ENCODE measurements around the gene SLAMF9.

SLAMF9 gene

DNA sequence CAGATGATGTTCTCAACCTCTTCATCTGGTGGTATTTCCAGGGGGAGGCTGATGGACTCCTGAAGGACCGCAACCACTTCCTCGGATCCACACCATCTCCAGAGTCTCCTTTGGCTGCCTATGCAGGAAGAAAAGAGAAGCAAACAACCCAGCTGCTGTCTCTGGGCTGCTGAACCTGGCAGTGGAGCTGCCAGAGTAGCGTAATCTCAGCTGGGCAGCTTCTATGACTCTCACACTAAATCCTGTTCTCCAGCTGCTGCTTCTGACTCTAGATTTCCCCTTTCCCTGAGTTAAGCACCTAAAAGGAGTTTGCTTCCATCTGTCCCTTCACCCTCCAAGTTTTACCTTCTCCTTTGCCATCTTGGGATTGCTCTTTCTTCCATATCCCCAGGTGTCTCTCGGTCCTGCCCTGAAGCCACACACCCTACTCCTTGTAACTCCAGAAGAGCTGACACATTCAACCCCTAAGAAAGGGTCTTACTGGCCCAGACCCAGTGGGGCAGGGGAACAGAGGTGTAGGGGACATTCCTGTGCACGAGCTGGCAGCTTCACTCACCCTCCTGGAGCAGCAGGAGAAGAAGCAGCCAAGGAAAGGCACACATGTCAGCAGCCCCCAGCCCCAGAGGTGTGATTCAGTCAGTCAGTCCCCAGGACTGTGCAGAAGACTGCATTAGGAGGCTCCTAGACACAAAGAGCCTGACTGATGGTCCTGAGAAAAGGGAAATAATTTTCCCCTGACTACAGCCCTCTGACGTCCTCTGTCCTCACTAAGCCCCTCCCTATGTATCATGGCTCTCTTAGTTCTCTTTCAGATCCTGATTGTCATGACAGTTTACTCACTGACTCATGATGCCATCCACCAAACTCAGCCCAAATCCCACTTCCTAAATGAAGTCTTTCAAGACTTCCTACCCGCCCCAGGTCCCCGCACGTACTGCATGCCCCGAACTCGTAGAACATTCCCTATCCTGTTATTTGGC lies at the start of gene SLAMF9:
SLAMF9 (minus strand) TSS at position 702 of the 980 bp plus-strand sequence; CDS start at position 602, 100 bp downstream.
- DNase-seq (ENCODE audit: low spot score): no peak

DNA sequence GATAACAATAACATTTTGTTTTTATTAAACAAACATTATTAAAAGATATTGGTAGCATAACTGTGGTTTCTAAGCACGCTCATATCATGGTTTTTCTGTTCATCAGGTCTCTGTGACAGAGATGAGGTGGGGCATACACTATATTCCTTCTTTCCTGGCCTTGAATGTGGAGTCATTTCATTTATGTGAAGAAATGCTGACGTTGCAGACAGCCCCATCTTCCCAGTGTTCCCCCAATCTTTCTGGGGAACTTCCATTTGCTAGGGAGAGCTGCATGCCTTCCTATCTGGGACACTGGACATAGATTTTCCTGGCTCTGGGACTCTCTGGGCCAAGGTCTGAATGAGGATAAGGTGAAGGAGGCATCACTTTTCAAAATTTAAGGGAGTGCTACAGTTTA lies 47.4 kb upstream of the SLAMF9 start:
- no peak for DNase-seq (ENCODE audit: low spot score)

DNA sequence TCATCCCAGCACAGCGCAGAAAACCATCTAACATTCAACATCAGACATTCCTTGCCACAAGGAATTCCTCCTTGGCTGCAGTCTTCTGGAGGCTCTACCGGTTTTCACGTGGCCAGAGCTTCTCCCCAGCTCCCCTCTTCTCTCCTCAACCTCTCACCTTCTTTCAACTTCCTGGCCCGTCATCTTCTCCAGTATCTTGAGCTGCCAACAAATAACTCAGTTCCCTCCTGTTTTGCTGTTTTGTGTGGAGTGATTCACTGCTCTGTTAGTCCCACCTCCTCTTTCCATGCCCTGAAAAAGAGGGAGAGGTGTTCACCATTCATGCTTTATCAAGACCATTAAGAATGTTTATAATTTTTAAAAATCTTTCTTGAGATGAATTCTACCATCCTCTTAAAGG lies 45.2 kb upstream of the SLAMF9 start:
- no peak for DNase-seq (ENCODE audit: low spot score)

DNA sequence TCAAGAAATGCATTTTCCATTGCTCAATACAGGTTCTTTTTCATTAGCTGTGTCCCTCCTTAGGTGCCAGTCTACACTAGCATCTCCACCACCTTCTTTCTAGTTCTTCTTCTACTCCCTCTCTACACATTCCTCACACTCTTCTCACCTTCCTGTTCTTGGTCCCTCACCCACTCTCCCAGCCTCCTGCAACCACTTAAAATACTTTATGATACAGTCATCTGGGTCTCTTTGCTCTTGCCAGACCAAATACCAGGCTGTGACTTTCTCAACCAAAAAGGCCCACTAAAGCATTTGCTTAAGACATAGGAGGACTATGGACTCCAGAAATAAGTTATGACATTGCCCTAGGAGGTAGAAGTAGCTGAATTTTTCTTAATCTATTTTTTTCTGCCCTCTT lies 42.6 kb upstream of the SLAMF9 start:
- no peak for DNase-seq (ENCODE audit: low spot score)

DNA sequence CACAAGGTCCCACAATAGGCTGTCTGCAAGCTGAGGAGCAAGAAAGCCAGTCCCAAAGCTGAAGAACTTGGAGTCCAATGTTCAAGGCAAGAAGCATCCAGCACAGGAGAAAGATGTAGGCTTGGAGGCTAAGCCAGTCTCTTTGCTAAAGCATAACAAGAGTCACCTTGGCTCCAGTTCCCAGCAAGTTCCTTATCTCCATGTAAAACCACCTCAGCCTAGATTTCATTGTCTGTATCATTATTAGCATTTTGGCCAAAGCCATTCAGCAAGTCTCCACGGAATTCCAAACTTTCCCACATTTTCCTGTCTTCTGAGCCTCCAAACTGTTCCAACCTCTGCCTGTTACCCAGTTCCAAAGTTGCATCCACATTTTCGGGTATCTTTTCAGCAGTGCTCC lies 40.9 kb upstream of the SLAMF9 start:
- DNase-seq (ENCODE audit: low spot score): no peak

DNA sequence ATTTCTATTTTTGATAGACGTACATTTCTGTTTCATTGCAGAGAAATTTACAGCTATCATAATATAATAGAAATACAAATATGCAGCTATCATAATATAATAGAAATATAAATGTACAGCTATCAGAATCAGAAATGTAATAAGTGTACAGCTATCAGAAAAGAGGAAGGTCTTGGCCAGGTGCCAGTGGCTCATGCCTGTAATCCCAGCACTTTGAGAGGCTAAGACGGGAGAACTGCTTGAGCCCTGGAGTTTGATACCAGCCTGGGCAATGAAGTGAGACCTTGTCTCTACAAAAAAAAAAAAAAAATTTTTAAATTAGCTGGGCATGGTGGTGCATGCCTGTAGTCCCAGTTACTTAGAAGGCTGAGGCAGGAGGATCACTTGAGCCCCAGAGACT lies 39.9 kb upstream of the SLAMF9 start:
- DNase-seq (ENCODE audit: low spot score): no peak

DNA sequence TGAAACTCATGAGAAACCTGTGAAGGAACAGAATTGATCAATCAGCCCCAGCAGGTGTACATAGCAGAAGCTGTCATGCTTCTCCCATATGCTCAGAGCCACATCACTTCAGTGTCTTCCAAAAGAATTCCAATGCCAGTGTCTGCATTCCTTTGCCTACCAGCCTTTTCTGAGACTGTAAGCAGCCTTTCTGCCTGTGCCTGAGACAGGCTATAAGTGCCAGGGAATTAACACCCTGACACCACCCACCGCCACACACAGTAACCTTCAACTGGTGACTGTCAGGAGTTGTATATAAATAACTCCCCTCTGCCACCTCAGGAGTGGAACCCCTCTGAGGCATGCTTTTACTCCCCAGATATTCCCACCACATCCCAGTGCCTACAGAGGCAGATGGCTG lies 38.1 kb upstream of the SLAMF9 start:
- no peak for DNase-seq (ENCODE audit: low spot score)

DNA sequence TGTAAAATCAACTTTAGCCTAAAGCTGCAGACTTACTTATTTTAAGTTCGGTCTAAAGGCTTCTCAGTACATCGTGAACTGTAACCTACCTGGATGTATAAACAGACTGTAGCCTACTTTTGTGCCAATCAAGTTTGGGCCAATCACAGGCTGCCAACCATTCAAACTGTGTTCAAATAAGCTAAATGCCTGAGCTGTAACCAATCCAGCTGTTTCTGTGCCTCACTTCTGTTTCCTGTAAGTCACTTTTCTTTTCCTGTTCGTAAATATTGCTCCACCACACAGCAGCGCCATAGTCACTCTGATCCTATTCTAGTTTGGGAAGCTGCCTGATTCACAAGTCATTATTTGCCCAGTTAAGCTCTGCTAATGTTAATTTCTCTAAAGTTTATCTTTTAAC lies 37.5 kb upstream of the SLAMF9 start:
- peak; percentile 26 for DNase-seq (ENCODE audit: low spot score)

DNA sequence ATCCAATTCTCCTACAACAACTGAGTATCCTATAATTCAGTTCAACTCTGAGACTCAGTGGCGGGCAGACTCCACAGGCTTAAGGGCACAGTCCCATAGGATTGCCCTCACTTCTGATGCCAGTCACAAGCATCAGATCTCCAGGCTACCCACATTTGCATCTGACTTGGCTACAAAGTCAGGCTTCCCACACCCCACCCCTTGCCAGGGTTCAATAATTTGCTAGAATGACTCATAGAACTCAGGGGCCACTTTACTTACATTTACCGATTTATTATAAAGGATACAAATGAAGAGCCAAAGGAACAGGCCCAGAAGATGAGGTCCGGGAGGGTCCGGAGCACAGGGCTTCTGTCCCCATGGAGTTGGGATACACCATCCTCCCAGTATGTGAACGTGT lies 36.0 kb upstream of the SLAMF9 start:
- DNase-seq (ENCODE audit: low spot score): no peak

DNA sequence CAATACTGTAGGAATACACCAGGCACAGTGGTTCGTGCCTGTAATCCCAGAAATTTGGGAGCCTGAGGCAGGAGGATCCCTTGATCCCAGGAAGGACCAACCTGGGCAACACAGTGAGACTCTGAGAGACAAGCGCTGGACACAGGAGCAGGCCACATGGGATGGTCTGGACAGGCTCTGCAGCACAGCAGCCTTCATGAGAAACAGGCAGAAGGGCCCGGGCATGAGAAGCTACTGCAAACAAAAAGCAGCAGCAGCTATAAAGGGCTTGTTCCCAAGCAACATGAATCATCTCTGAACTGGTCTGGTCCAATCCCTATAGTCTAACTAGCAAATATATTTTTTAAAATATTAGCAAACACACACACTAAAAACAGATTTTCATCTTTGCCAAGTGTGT lies 35.5 kb upstream of the SLAMF9 start:
- DNase-seq (ENCODE audit: low spot score): no peak

DNA sequence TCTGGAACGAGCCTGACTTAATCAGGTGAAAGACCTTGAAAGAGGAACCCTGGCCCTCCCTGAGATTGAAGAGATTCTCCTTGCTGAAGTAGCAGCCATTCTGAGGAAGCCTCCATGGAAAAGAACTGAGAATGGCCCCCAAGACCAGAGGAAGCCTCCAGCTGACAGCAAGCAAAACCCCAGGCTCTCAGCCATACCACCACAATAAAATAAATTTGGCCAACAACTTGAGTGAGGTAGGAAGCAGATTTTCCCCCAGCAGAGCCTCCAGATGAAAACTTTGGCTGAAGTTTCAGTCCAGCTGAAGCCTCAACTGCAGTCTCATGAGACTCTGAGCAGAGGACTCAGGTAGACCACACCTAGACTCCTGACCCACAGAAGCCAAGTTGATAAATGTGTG lies 34.0 kb upstream of the SLAMF9 start:
- no peak for DNase-seq (ENCODE audit: low spot score)

DNA sequence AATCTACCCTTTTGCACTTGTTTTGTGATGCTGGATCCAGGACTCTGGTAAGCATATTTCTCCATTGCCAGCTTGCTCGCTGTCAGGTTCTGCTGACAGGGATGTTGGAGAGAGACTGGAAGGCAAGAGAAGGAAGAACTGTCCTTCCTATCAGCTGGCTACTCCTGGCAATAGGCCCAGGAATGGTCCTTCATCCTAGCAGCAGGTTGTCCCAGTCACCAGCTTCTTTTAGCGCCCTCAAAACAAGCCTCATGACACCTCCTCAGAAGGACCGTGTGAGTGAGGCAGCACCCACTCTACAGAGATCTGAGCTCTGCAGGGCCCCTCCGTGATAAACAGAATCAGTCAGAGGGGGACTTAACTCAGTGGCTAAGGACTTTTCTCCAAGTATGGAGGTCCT lies 33.1 kb upstream of the SLAMF9 start:
- DNase-seq (ENCODE audit: low spot score): no peak

DNA sequence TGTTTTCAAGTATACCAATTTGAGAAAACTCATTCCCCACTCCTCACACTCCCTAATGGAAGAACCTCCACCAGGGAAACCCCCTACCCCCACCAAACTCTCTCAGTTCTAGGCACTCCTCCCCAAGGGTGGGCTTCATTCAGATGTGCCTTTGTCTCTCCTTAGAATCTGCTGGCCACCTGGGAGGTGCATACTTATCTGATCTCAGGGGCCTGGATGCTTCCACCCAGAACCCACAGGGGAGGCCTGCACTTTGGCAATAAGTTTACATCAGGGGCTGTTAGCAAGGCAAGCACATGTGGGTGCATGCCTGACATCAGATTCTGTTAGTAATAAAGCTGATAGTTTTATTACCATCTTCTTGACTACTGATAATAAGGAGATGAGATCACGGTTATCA lies 32.5 kb upstream of the SLAMF9 start:
- DNase-seq (ENCODE audit: low spot score): no peak

DNA sequence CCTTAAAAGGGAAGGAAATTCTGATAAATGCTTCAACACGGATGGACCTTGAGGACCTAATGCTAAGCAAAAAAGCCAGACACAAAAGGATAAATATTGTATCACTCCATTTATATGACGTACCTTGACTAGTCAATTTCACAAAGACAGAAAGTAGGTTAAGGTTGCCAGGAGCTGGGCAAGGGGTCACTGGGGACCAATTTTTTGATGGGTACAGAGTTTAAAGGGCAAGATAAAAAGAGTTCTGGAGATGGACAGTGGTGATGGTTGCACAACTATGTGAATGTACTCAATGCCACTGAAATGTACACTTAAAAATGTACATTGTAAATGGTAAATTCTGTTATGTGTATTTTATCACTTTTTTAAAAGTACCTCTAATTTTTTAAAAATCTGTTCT lies 32.1 kb upstream of the SLAMF9 start:
- no peak for DNase-seq (ENCODE audit: low spot score)

DNA sequence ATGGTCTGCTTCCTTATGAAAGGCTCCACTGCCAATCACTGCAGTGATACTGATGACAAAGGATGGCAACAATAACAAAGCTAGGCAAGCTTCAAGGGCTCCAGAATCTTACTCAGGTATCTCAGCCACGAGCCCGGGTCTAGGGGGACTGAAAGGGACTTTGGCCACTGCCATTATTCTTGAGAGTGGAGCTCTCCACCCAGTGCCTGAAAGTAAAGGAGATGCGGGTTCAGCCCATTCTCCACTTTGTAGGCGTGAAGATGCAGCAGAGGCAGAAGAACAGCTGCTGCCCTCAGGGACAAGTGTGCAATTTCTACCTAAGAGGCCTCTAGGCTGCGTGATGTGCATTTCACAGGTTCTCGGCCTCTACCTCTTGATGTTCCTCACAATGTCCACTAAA lies 31.4 kb upstream of the SLAMF9 start:
- no peak for DNase-seq (ENCODE audit: low spot score)

DNA sequence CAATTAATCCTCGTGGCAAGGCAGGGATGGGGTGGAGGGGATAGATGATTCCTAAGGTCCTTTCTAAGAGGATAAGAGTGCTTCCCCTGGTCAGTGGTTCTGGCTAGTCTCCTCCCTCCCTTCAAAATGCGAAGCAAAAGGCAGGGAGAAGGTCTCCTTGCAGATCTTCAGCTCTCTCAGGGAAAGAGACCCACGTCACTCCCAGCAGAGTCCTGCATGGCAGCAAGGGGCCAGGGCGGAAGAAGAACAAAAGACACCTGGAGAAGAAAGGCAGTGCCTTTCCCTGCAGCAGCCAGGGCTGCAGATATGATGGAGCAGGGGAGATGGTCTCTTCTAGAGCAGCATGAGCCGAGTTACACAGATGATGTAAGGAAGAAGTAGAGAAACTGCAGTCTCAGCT lies 29.6 kb upstream of the SLAMF9 start:
- no peak for DNase-seq (ENCODE audit: low spot score)

DNA sequence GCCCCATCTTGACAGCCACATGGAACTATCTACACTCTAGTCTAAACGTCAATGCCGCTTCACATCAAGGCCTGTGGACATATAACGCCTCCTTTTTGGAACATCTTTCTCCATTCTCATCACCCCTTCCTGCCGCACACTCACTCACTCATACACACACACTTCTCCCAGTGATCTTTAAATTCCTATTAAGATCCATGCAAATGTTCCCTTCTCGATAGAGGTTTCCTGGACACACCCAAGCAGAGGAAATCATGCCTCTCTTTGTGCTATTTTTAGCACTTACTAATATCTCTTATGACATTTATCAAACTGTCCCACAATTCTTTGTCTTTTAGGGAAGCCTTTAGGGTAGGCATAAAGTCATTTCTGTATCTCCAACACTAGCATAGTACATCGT lies 28.2 kb upstream of the SLAMF9 start:
- no peak for DNase-seq (ENCODE audit: low spot score)

DNA sequence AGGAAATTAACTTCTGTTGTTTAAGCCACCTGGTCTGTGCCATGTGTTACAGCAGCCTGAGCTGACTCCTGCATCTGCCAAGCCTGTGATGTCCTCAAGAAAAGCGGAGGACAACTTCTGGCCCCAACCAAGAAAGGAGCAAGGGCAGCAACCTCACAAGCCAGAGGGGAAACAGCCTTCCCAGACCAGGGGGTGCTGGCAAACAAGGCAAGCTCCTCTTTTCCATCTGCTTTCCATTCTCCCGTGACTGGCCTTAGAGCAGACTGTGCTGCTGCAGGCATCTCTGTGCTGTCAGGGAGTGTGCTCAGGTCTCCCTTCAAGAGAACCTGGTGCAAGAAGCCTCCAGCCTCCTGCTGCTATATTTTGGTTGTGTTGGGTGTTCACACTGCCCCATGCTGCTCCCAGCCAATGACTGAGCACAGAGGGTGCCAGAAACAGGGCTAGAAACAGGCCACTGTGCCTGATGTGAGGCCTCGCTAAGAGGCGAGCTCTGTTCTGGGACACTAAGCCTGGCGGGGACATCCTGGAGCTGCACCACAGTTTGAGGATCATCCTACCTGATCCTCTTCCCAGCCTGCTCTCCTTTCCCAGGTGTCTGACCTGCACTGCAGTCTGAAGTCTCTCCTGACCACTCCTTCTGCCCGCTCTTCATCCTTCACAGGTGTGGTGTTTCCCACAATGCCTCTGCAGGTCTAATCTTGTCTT lies 27.5 kb upstream of the SLAMF9 start:
- DNase-seq (ENCODE audit: low spot score): no peak

DNA sequence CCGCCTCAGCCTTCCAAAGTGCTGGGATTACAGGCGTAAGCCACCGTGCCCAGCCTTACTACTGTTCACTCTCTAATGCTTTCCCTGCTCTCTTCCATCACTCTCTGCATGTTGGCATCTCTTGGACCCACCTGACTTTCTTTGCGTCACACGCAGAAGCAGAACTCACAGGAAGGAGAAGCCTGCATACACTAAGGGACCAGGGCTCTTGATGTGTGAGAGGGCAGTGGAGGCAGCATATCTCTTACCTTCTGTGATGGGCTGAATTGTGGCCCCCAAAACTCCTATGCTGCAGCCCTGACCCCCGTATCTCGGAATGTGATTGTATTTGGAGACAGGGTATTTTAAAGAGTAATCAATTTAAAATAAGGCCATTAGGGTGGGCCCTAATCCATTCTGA lies 26.7 kb upstream of the SLAMF9 start:
- no peak for DNase-seq (ENCODE audit: low spot score)

DNA sequence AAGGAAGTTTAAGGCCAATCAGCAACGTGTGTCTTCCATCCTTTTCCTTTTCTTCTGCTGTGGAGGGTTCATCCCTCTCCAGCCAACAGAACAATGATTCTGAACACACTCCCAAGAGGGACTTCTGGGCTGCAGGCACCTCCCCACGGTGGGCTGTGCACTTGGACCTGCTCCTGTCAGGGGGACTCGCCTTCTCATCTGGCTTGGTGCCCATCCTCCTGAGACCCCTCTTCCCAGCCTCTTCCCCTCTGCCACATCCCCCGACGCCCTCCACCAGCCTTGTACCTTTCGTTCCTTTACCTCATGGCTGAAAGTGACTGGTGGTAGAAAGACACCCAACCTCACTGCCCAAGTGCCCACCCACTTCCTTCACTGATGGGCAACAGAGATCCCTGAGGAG lies 26.0 kb upstream of the SLAMF9 start:
- no peak for DNase-seq (ENCODE audit: low spot score)

DNA sequence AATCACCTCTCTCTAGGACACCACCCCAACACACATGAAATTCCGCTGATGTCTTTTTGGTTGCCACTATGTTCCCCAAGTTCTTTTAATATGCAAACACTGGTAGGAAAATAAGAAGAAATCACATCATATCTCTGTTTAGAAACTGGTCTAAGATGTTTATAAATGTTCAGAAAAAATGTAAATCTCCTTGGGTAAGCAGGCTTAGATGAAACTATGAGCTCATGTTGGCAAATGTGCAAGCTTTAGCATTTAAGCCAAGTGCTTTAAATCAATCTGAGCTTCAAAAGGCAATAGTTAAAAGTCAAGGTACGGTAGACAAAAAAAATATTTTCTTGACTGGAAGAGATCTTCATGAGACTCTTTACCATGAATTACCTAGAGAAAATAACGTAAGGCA lies 25.2 kb upstream of the SLAMF9 start:
- DNase-seq (ENCODE audit: low spot score): no peak

DNA sequence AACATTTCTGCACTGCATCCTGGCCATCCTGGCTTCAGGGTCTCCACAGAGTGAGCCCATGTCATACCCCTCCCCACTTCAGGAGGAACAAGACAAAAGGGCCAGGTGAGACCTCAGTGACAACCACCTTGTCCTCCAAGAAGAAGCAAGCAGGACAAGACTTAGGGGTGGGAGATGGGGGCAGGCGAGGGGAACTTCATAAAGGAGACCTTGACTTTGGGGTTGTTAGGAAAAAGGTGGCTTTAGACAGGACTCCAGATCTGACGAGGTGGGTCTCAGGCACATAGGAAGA lies 24.0 kb upstream of the SLAMF9 start:
- no peak for DNase-seq (ENCODE audit: low spot score)

DNA sequence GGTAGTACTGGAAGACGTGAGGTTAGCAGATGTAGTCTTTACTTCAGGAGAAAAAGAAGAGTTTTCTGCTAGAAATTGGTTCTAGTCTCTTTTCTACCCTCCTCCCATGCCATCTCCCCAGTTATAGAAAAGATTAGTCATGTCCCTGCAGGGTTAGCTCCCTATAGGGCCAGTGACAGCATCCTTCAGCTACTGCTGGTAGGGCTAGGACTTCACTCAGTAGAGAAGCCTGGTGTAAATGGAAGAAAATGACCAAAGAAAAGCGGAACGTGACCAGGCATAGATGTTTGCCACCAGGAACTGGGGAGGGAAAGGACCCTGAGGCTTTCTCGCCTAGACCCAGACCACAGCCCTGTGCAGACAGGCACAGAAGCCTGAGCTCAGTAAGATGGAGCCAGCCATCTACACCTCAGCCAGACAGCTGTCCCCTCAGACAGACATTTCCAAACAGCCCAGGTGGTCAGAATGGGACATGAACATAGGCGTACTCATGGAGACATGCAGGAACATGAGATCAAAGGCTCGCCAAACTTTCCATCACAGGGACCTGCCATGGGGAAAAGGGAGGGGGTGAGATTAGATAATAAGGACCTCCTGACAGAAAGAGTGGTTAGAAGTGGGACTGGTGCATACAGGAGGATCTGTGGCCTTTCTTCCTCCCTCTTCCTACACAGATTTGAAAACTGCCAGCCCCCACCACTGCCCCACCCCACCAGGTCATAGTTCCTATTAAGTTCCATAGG lies 23.5 kb upstream of the SLAMF9 start:
- DNase-seq (ENCODE audit: low spot score): no peak

Measured in kidney capillary endothelial cell (primary cell).